ENCODE measurements around the gene FIP1L1. TPM values are rescaled to one million over a fixed set of nuclear protein-coding genes. Genes with fewer than 3 reads are reported as not detected.

Gene FIP1L1
- total RNA-seq, 2 donors from 2014 or later, result 32.7 to 32.8 TPM

DNA sequence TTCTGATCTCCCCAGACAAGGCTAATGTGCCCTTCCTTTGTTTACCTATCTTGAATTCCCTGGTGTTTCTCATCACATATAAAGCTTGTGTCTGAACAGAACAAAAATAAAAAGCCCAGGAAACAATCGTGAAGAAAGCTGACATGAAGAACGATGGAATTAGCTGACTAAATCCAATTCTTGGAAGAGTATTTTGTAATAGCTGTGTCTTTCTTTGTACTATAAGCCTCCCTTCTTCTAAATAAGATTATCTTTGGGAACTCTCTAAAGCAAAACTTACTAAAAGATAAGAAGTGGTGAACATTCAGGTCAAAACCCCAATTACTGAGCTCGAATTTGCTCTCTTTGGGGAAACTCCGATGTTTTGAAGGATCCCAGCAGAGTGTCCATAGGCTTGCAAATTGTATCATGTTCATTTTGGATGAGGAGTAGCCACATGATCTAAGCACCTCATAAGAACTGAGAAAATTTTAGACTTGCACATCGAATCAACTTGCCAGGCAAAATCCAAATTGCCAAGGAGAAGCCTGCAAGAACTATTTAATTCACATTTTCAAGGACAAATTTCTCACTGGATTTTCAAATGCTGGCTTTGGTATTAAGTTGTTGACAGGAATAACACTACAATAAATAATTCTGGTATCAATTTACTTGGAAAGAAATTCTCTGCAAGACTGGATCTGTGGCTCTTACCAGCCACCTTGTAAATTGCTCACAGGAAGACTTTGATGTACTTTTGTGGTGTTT lies 107.6 kb downstream of the FIP1L1 start:
- no peaks in the 10 kb centered on the region for H3K9me3 ChIP-seq
- TF ChIP-seq, protein P1, sequence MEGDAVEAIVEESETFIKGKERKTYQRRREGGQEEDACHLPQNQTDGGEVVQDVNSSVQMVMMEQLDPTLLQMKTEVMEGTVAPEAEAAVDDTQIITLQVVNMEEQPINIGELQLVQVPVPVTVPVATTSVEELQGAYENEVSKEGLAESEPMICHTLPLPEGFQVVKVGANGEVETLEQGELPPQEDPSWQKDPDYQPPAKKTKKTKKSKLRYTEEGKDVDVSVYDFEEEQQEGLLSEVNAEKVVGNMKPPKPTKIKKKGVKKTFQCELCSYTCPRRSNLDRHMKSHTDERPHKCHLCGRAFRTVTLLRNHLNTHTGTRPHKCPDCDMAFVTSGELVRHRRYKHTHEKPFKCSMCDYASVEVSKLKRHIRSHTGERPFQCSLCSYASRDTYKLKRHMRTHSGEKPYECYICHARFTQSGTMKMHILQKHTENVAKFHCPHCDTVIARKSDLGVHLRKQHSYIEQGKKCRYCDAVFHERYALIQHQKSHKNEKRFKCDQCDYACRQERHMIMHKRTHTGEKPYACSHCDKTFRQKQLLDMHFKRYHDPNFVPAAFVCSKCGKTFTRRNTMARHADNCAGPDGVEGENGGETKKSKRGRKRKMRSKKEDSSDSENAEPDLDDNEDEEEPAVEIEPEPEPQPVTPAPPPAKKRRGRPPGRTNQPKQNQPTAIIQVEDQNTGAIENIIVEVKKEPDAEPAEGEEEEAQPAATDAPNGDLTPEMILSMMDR (IDR thresholded peaks at IDR 0.05), result no peak
- no peak for DNase-seq (ENCODE audit: low spot score)
- H3K36me3 ChIP-seq, result no peaks in the 10 kb centered on the region
- H3K4me1 ChIP-seq, result no peaks in the 10 kb centered on the region
- no peaks in the 10 kb centered on the region for H3K27me3 ChIP-seq
- no peak overlapping the region for H3K4me3 ChIP-seq
- H3K27ac ChIP-seq, result peak overlapping the region in 1 of 2 donors; percentile 24

DNA sequence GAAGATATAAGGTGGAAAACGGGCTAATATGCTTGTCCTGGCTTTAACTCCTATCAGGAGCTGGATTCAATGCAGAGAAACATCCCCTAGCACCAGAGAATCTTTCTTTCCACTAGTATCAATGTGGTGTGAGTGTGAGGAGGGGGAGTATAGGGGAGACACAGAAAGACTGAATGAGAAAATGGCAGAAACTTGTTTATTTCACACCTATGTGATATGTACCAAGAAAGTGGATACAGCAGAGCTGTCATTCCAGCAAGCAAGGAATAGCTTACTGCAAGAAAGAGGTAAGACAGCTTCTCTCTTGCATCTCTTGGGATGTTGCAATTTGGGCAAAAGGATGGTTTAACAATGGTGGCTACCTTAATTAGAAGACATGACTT lies 108.2 kb downstream of the FIP1L1 start:
- TF ChIP-seq, protein P1 (IDR thresholded peaks at IDR 0.05), result no peak
- Histone ChIP-seq H3K9me3 (no peaks in the 10 kb centered on the region), H3K4me1 (no peaks in the 10 kb centered on the region), H3K4me3 (no peak overlapping the region), H3K27ac (no peak overlapping the region), H3K27me3 (no peaks in the 10 kb centered on the region), H3K36me3 (no peaks in the 10 kb centered on the region)
- no peak for DNase-seq (ENCODE audit: low spot score)

DNA sequence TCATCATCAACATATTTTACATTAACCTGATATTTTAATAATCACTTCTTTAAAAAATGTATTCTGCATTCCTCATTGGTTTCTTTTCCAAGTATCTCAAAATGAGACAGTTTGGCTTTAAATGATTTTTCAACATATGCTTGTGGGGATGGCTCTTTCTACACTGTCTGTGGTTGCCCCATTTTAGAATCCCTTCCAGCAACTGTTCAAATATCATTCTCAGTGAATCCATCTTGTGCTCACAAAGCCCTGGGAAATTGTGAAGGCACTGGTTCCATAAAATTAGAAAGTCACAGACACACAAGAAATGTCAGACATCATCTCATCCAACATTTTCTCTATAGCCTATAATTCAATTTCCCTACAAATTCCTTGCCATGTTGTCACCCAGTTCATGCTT lies 110.3 kb downstream of the FIP1L1 start:
- H3K27me3 ChIP-seq, result no peaks in the 10 kb centered on the region
- H3K27ac ChIP-seq, result no peak overlapping the region
- H3K36me3 ChIP-seq, result no peaks in the 10 kb centered on the region
- no peaks in the 10 kb centered on the region for H3K9me3 ChIP-seq
- TF ChIP-seq, protein P1 (IDR thresholded peaks at IDR 0.05), result no peak
- DNase-seq (ENCODE audit: low spot score), result no peak
- no peaks in the 10 kb centered on the region for H3K4me1 ChIP-seq
- no peak overlapping the region for H3K4me3 ChIP-seq

DNA sequence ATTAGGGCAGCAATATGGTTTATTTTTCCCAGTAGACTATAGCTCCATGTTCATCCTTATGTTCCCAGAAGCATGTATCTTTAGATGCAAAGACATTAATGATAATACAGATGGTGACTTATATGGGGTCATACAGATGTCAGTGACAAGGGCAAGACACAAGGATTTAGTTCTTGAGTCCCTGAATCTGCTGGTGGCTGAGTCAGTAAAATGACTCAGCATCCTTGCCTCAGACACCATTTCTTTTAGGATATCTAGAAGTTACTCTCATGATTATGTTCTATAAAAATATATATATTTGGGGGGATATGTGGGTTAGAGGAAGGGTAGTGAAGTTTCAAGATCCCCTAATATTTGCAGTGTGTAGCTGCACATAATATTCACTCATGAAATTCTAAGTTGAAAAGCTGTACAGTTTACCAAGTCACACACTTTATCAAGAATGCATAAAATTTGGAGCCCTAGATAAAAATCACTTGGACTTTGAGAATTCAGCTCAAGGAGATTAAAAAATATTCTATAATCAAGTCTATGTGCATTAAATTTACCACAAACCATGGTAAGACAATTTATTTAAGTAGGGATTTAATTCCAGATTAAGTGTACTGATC lies 111.9 kb downstream of the FIP1L1 start:
- Histone ChIP-seq H3K27ac (no peak overlapping the region), H3K9me3 (no peaks in the 10 kb centered on the region), H3K4me3 (no peak overlapping the region), H3K27me3 (no peaks in the 10 kb centered on the region), H3K36me3 (no peaks in the 10 kb centered on the region), H3K4me1 (no peaks in the 10 kb centered on the region)
- DNase-seq (ENCODE audit: low spot score), result no peak
- TF ChIP-seq, protein P1 (IDR thresholded peaks at IDR 0.05), result no peak

DNA sequence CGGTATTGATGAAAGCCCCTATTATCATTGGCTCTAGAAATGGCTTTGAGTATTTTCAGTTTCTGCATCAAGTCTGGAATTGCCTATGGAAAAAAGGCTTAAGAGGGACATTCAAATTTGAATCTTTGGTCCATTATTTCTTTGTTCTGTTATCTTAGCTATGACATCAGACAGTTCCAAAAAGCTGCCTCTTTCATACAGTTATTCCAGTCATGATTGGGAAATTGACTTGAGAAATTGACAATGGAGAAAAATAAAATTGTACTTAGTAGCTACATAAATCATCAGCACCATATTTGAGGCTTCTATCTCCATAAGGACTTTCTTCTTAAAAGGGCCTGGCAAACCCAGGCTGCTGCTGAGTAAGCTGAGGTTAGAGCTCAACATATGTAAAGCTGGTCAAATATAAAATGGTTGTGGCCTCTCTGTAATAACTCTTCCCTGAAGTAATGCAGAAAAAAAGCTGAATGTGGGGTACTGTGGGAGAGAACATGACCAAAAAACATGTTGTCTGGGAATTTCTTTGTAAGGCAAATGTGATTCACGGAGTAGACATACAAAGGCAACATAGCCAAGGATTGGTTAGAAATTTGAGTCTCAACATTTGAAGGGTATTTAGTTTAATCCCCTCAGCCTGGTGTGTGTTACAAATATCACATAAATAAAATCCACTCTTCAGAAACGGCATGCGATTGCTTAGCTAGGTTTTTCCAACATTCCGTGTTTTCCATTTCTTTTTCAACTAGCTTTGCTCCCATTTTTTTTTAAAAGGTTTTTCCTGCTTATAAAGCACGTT lies 112.9 kb downstream of the FIP1L1 start:
- Histone ChIP-seq H3K4me3 (no peak overlapping the region), H3K27ac (peak overlapping the region in 1 of 2 donors; percentile 32), H3K27me3 (no peaks in the 10 kb centered on the region), H3K4me1 (no peaks in the 10 kb centered on the region), H3K36me3 (no peaks in the 10 kb centered on the region), H3K9me3 (no peaks in the 10 kb centered on the region)
- TF ChIP-seq, protein P1 (IDR thresholded peaks at IDR 0.05), result no peak
- DNase-seq (ENCODE audit: low spot score), result no peak
